ENCODE data around the gene AZI2. TPM values are rescaled to one million over a fixed set of nuclear protein-coding genes. Genes with fewer than 3 reads are reported as not detected.

The AZI2 gene
- total RNA-seq, 4 donors from 2014 or later = 31.0 to 119 (median 65.0) TPM

DNA sequence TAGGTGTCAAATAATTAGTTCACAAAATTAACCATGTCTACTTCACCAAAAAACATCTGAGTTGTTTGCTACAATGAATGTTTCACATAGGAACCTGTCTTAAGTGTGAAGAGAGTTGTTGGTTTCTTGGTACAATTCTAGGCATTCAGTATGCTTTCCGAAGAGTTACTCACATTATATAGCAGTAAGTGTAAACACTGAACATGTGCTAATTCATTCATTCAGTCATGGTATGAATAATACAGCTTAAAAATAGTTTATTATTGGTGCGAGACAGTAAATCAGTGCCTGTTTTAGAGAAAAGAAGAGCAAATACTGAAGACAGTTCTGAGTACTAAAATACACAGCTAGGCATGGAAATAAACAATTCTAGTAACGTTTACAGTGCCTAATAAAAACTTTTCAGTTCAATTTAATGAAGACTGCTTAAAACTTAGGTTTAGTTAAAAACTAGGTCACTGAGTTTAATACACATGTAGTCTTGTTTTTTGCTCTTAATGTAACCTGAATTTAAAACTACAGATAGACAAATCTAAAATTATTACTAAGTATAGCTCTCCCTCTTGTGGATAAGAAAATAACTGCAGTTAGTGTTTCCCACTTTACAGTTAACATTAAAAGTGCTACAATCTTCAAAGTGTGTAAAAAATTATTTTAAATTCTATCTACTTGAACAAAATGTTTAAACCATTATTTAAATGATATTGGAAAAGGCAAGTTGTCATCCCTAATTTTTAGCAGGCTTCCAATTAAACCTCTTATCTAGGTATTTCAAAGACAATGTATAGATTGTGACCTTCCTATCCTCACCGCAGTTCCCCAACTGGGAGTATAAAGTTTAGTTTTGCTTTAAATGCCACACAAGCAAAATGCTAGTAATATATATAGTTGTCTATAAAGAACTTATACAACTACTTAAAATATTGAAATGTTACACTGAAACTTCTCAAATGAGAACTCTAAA lies 20.2 kb downstream of the AZI2 start:
- intact Hi-C loops (cut with DNase I; ENCODE audit: low total_unique reads) (loop anchor here (2.0 kb wide), 1 partner anchor 616 kb away; no protein-coding TSS in a partner anchor), in situ Hi-C loops (cut with MboI; ENCODE audit: low pct_ligation_motif_present in 1 of 4, low pct_unique_long_range_greater_than_20kb in 1 of 4, low sequenced_read_pairs in 3 of 4) (loop anchor here in 2 of 4 donors (25.0 kb wide), 1 partner anchor 1016 kb away; no protein-coding TSS in a partner anchor)
- TF ChIP-seq, protein P1, sequence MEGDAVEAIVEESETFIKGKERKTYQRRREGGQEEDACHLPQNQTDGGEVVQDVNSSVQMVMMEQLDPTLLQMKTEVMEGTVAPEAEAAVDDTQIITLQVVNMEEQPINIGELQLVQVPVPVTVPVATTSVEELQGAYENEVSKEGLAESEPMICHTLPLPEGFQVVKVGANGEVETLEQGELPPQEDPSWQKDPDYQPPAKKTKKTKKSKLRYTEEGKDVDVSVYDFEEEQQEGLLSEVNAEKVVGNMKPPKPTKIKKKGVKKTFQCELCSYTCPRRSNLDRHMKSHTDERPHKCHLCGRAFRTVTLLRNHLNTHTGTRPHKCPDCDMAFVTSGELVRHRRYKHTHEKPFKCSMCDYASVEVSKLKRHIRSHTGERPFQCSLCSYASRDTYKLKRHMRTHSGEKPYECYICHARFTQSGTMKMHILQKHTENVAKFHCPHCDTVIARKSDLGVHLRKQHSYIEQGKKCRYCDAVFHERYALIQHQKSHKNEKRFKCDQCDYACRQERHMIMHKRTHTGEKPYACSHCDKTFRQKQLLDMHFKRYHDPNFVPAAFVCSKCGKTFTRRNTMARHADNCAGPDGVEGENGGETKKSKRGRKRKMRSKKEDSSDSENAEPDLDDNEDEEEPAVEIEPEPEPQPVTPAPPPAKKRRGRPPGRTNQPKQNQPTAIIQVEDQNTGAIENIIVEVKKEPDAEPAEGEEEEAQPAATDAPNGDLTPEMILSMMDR (IDR thresholded peaks at IDR 0.05) = peak; percentile 66 to 75 (median 74)
- no peak for TF ChIP-seq POLR2A (IDR thresholded peaks at IDR 0.05)
- TF ChIP-seq POLR2AphosphoS5 (IDR thresholded peaks at IDR 0.05) = no peak
- no peak for TF ChIP-seq EP300 (IDR thresholded peaks at IDR 0.05; ENCODE audit: low read depth)
- H3K4me3 ChIP-seq = no peak overlapping the region
- no peak overlapping the region for H3K27ac ChIP-seq
- peaks cover 0 to 24% (median under 1%) of the 10 kb centered on the region in 4 donors for H3K36me3 ChIP-seq
- H3K4me1 ChIP-seq = peaks cover 0 to 3% (median 0%) of the 10 kb centered on the region in 4 donors
- DNase-seq = no peak
- no peaks in the 10 kb centered on the region for H3K27me3 ChIP-seq
- no peaks in the 10 kb centered on the region for H3K9me3 ChIP-seq
- 50 to 70% methylated on average over 4 of the region's 4 CpGs for WGBS, 2 donors (ENCODE audit: low coverage in 1 of 2)

DNA sequence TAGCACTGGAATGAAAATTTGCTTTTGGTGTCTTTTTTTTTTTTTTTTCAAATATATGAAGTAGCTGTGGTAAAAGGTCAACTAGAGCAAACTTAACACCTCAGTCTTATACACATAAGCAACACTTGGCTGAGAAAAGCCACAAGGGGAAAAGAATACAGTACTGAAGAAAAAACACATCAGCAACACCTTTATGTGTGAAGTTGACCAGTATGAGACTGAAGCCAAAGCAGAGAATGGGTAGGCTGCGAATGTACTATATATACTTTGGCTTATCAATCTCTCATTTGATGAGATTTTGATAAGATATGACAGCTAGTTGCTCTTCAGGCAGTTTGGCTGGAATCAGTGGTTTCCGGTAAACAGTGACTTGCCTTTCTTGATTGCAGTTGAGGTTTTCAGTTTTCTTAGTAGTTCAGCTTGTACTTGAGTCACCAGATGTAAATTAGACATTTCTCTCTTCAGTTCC lies 22.1 kb downstream of the AZI2 start:
- H3K27ac ChIP-seq = no peak overlapping the region

DNA sequence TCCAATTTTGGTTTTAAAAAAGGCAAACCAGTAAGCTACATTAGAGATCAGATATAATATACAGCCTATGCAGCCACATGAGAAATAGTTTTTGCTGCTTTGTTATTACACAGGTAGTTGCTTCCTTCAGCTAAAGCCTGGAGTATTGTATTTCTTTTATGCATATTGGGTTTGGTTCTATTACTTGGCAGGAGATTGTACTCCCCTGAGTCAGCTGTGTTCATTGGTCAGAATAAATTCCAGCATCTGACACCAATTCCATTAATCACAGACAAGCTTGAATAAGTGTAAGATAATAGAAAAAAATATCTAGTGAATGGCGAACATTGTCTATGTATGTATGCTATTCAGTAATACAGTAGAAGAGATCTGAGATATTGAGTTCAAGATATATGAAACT lies 26.2 kb downstream of the AZI2 start:
- H3K27ac ChIP-seq = no peak overlapping the region
- no peaks in the 10 kb centered on the region for H3K27me3 ChIP-seq
- in situ Hi-C loops (cut with MboI; ENCODE audit: low pct_ligation_motif_present in 1 of 4, low pct_unique_long_range_greater_than_20kb in 1 of 4, low sequenced_read_pairs in 3 of 4) = loop anchor here in 2 of 4 donors (25.0 kb wide), 2 partner anchors 610 to 1010 kb away; partner anchors contain the start of gene EOMES (in 2 of the 2)
- peaks cover 0 to 37% (median 2%) of the 10 kb centered on the region in 4 donors for H3K36me3 ChIP-seq
- H3K9me3 ChIP-seq = no peaks in the 10 kb centered on the region
- TF ChIP-seq EP300 (IDR thresholded peaks at IDR 0.05; ENCODE audit: low read depth) = no peak
- TF ChIP-seq, protein P1 (IDR thresholded peaks at IDR 0.05) = no peak
- TF ChIP-seq POLR2AphosphoS5 (IDR thresholded peaks at IDR 0.05) = no peak
- TF ChIP-seq POLR2A (IDR thresholded peaks at IDR 0.05) = no peak
- H3K4me1 ChIP-seq = no peaks in the 10 kb centered on the region
- DNase-seq = no peak
- 97 to 100% methylated on average over 1 of the region's 1 CpG for whole genome bisulfite sequencing, 2 donors (ENCODE audit: low coverage in 1 of 2)
- intact Hi-C loops (cut with DNase I; ENCODE audit: low total_unique reads) = no loop called here
- H3K4me3 ChIP-seq = no peak overlapping the region

More for the DNA sequence above, 22.1 kb downstream of the AZI2 start:
- in situ Hi-C loops (cut with MboI; ENCODE audit: low pct_ligation_motif_present in 1 of 4, low pct_unique_long_range_greater_than_20kb in 1 of 4, low sequenced_read_pairs in 3 of 4) = loop anchor here in 2 of 4 donors (25.0 kb wide), 1 partner anchor 1014 kb away; no protein-coding TSS in a partner anchor
- Histone ChIP-seq H3K27me3 (no peaks in the 10 kb centered on the region), H3K4me3 (no peak overlapping the region), H3K9me3 (no peaks in the 10 kb centered on the region), H3K36me3 (peaks cover 0 to 27% (median 2%) of the 10 kb centered on the region in 4 donors), H3K4me1 (peaks cover 0 to 3% (median 0%) of the 10 kb centered on the region in 4 donors)
- intact Hi-C loops (cut with DNase I; ENCODE audit: low total_unique reads) = no loop called here
- TF ChIP-seq, protein P1 (IDR thresholded peaks at IDR 0.05) = no peak
- TF ChIP-seq POLR2AphosphoS5 (IDR thresholded peaks at IDR 0.05) (no peak), POLR2A (IDR thresholded peaks at IDR 0.05) (no peak), EP300 (IDR thresholded peaks at IDR 0.05; ENCODE audit: low read depth) (no peak)
- DNase-seq = peak; percentile 7
- WGBS, 2 donors (ENCODE audit: low coverage in 1 of 2) = 70% methylated on average over 2 of the region's 2 CpGs; no CpG with 5 or more reads in 1 of the 2 donors

DNA sequence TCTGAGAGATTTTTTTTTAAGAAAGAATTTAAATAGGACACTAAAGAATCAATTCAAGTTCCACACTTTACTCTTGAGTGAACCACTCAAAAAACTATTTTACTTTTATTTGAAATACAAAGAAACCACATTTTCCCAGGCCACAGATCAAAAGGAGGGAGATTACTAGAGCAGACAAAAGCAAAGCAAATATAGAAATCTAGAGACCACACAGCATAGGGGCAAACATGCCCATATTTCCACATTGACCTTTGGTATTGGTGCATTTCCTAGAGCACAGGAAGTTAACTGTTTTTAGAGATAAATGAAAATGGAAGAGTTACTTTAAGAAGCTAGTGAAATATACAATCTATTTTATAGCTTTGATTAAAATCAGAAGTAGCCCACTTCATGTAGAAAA lies 27.6 kb downstream of the AZI2 start:
- no peaks in the 10 kb centered on the region for H3K4me1 ChIP-seq
- DNase-seq = no peak
- peaks cover 0 to 37% (median 2%) of the 10 kb centered on the region in 4 donors for H3K36me3 ChIP-seq
- no peak overlapping the region for H3K4me3 ChIP-seq
- no peaks in the 10 kb centered on the region for H3K27me3 ChIP-seq
- no peak overlapping the region for H3K27ac ChIP-seq
- in situ Hi-C loops (cut with MboI; ENCODE audit: low pct_ligation_motif_present in 1 of 4, low pct_unique_long_range_greater_than_20kb in 1 of 4, low sequenced_read_pairs in 3 of 4) (loop anchor here in 2 of 4 donors (25.0 kb wide), 2 partner anchors 609 to 1009 kb away; partner anchors contain the start of gene EOMES (in 2 of the 2)), intact Hi-C loops (cut with DNase I; ENCODE audit: low total_unique reads) (no loop called here)
- TF ChIP-seq EP300 (IDR thresholded peaks at IDR 0.05; ENCODE audit: low read depth) = no peak
- TF ChIP-seq POLR2AphosphoS5 (IDR thresholded peaks at IDR 0.05) = no peak
- TF ChIP-seq, protein P1 (IDR thresholded peaks at IDR 0.05) = no peak
- TF ChIP-seq POLR2A (IDR thresholded peaks at IDR 0.05) = no peak
- no peaks in the 10 kb centered on the region for H3K9me3 ChIP-seq
